Neural cell (in vitro differentiated cells): ENCODE results near the gene TEX38.

Experiments used
- EZH2 ChIP-seq: fragments of 200-600, 300-800 bp; shearing (Covaris generic), sonication (generic); IDR thresholded peaks from 2 replicates; pipeline ENCODE4 v1.6.1; 2014; ENCODE audit warnings: antibody characterized with exemption, low read length, borderline replicate concordance, mild to moderate bottlenecking; ENCODE audit not compliant: insufficient read depth, poor library complexity, severe bottlenecking
- MXI1 ChIP-seq: fragments of 450-650 bp; conservative IDR thresholded peaks from 2 replicates; pipeline ENCODE4 v1.6.1; 2014; ENCODE audit warnings: antibody characterized with exemption, mild to moderate bottlenecking; ENCODE audit not compliant: poor library complexity, severe bottlenecking
- TF ChIP-seq, protein P1 (sequence below): fragments of 450-650 bp; IDR thresholded peaks from 2 replicates; pipeline ENCODE4 v1.5.1; 2014; ENCODE audit warnings: antibody characterized with exemption, mild to moderate bottlenecking, moderate library complexity; ENCODE audit not compliant: poor library complexity, severe bottlenecking

DNA sequence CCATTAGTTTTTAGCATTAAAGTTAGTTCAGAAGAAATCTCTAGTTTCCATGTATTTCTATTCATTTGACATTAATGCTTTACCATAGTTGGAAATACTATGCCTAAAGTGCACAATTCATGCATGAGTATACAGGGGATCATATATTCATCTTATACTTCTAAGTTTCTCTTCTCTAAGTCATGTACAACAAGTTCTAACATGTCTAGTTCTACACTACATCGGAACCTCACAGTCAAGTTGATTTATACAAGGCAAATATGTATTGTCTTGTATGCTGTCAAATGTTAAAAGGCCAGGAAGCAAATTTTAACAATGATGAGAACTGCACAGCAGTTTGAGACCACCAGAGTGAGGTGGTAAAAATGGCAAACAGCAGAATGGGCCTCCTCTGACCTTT, 32.1 kb upstream of the TEX38 start:
- TF ChIP-seq, protein P1, sequence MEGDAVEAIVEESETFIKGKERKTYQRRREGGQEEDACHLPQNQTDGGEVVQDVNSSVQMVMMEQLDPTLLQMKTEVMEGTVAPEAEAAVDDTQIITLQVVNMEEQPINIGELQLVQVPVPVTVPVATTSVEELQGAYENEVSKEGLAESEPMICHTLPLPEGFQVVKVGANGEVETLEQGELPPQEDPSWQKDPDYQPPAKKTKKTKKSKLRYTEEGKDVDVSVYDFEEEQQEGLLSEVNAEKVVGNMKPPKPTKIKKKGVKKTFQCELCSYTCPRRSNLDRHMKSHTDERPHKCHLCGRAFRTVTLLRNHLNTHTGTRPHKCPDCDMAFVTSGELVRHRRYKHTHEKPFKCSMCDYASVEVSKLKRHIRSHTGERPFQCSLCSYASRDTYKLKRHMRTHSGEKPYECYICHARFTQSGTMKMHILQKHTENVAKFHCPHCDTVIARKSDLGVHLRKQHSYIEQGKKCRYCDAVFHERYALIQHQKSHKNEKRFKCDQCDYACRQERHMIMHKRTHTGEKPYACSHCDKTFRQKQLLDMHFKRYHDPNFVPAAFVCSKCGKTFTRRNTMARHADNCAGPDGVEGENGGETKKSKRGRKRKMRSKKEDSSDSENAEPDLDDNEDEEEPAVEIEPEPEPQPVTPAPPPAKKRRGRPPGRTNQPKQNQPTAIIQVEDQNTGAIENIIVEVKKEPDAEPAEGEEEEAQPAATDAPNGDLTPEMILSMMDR: no peak
- TF ChIP-seq EZH2 (no peak), MXI1 (no peak)
